GM19467 (cell line): ENCODE measurements around the gene IMPDH1.
"Not testable (repeated sequence)": the region's sequence is repeated elsewhere in the genome, so short reads cannot be mapped to it uniquely, and the experiment has no call there.

ENCODE experiments used
- ATAC-seq: cut with Tn5 transposase; IDR thresholded peaks from one replicate; pipeline ENCODE4 v1.9.1; 2021; ENCODE audit warnings: mild to moderate bottlenecking, moderate library complexity; ENCODE audit not compliant: unreplicated experiment

IMPDH1 gene

GRCh38 chr7:128409596-128410450, at the start of gene IMPDH1:
IMPDH1 (minus strand) TSS chr7:128409982; CDS start chr7:128409901, 81 bp downstream.
- ATAC-seq, result peak; percentile 79

- peak; percentile 39 for ATAC-seq
Observed at GRCh38 chr7:128459394-128459878, 49.7 kb upstream of the IMPDH1 start.

DNA sequence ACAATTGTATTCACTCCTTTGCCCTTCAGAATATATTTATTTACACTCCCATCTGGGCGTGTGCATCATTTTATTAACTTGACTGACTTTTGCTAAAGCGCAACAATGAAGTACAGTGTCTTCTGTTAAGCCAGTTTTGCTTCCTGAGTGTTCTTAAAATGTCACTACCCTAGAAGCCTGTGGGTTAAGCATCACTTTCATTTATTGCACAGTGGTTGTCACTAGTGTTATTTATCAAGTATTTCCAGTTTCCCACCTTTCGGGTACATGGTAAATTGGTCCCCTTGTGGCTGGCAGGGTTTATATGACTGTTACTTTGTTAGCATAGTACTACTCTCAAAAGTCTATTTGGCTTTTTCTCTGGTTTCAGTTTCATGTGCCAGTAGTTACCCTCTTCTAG, 49.2 kb upstream of the IMPDH1 start:
- peak; percentile 21 for ATAC-seq

DNA sequence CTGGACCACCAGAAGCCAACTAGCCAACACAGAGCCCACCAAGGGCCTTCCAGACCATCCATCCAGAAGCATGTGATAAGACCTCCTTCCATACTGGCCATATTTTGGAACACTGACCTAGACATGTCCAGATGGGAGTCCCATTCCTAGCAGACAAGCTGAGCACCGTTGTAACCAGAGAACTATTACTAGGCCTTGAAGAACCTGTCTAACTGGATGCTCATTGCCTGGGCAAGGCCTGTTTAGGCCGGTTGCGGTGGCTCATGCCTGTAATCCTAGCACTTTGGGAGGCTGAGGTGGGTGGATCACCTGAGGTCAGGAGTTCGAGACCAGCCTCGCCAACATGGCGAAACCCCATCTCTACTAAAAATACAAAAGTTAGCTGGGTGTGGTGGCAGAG, 47.6 kb upstream of the IMPDH1 start:
- ATAC-seq, result not testable (repeated sequence)

GRCh38 chr7:128456255-128456725, 46.5 kb upstream of the IMPDH1 start:
- peak; percentile 14 for ATAC-seq

DNA sequence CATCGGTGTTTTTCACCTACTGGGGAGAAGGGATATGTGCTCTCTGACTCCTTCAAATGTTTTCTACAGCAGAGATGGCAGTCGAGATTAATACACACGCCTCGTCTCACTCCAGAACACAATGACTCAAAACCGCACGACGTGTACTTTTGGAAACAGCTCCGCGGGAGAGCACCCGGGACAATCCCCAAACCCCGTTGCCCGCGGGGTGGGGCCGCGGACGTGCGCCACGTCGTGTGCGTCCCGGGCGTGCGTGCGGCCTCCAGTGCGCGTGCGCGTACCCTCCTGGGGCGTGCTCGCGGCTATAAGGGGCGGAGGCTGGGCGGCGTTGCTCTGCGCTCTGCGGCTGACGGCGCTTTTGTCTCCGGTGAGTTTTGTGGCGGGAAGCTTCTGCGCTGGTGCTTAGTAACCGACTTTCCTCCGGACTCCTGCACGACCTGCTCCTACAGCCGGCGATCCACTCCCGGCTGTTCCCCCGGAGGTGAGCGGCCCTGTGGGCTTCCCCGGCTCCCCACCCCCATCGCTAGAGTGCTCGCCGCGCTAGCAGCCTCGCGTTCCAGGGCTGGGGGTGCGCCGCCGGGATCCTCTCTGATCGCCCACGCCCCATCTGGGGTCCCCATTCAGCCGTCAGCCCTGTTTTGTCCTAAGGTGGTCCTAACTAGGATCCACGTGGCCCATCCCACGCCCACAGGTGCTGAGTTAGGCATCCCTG, 45.9 kb upstream of the IMPDH1 start, which contains the start of gene HILPDA:
TSS of gene HILPDA (plus strand) at position 336 of the 712 bp plus-strand sequence. CDS start 1,391 bp downstream, outside the sequence.
- ATAC-seq, result peak; percentile 91

GRCh38 chr7:128454808-128455542, 45.2 kb upstream of the IMPDH1 start:
- no peak for ATAC-seq

GRCh38 chr7:128453836-128454804, 44.3 kb upstream of the IMPDH1 start:
- ATAC-seq, result no peak

- ATAC-seq, result no peak
Observed at GRCh38 chr7:128452552-128452951, 42.8 kb upstream of the IMPDH1 start.

DNA sequence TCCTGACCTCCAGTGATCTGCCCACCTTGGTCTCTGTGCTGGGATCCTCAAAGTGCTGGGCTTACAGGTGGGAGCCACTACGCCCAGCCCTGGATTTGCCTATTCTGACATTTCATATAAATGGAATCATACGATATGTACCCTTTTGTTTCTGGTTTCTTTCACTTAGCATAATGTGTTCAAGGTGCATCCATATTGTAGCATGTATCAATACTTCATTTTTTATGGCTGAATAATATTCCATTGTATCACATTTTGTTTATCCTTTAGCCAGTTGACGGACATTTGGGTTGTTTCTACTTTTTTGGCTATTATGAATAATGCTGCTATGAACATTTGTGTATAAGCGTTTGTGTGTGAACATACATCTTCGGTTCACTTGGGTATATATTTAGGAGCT, 41.1 kb upstream of the IMPDH1 start:
- no peak for ATAC-seq

DNA sequence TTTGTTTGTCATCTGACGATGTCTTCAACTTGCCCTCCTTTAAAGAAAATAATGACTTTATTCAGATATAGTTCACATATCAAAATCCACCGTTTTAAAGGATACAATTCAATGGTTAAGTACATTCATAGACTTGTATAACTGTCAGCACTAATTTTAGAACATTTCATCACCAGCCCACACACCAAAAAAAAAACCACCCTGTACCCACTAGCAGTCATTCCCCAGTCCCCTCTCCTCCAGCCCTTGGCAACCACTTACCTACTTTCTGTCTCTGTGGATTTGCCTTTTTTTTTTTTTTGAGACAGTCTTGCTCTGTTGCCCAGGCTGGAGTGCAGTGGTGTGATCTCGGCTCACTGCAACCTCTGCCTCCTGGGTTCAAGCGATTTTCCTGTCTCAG, 40.6 kb upstream of the IMPDH1 start:
- ATAC-seq, result no peak

GRCh38 chr7:128448751-128449302, 39.0 kb upstream of the IMPDH1 start:
- no peak for ATAC-seq

- ATAC-seq, result no peak
Observed at GRCh38 chr7:128447941-128448564, 38.3 kb upstream of the IMPDH1 start.

DNA sequence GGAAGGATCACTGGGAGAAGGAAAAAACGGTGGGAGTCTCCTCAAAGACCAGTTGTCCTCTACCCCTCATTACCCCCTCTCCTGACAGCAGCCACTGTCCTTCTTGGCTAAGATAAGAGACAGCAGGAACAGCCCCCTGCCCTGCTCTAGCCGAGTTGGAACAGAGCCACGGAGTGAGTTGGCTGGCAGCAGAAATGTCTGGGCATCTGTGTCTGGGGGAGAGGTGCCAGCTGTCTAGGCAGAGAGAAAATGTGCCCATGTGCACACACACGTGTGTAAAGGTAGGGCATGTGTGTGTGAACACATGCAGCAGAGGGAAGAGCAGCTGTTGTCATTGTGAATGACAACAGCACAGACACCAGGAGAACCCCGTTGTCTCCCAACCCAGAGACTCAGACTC, 36.5 kb upstream of the IMPDH1 start:
- ATAC-seq, result no peak

GRCh38 chr7:128443831-128444600, 34.2 kb upstream of the IMPDH1 start:
- ATAC-seq, result no peak

- no peak for ATAC-seq
Observed at GRCh38 chr7:128442356-128442755, 32.6 kb upstream of the IMPDH1 start.

DNA sequence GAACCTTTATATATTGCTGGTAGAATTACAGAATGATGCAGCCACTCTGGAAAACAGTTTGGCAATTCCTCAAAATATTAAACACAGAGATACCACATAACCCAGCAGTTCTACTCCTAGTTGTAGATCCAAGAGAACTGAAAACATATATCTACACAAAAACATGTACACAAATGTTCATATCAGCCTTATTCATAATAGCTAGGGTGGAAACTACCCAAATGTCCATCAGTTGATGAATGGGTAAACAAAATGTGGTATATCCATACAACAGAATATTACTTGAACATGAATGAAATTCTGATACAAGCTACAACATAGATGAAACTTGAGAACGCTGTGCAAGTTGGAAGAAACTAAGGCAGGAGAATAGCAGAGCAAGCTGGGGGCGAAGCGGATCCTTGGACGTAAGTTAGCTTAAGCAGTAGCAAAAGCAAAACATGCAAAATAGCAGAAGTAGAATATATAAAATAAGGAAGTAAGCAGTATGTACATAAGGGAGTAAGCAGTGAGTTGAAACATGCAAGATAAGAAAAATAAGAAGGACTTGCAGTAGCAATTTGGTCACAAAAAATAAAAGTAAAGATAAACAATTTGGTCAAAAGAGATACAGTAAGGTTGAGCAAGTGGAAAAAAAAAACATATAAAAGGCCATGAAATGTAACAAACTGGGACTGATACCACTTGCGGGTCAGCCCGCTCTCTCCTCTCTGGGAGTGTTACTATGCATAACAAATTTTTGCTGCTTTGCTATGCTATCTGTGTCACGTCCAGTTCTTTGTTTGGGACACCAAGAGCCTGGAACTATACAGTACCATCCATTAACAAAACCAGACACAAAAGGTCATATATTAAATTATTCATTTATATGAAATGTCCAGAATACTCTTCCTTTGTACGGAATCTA, 27.9 kb upstream of the IMPDH1 start:
- ATAC-seq, result no peak
